Measurements from ENCODE around the gene LTBP1.
A peak's percentile ranks its signal among the peaks of the same experiment; 100 is the strongest.

LTBP1 gene

GRCh38 chr2:33380719-33381118, 434.0 kb downstream of the LTBP1 start:
- no peak for DNase-seq (ENCODE audit: low read depth in 1 of 2, low spot score in 1 of 2)
- Histone ChIP-seq H3K27me3 (ENCODE audit: insufficient read depth, poor library complexity, severe bottlenecking) (no peaks in the 10 kb centered on the region), H3K27ac (replicated peaks) (no peak overlapping the region), H3K4me3 (replicated peaks; ENCODE audit: insufficient read depth, low read length) (no peak overlapping the region)
- TF ChIP-seq SPI1 (IDR thresholded peaks at IDR 0.05; ENCODE audit: borderline replicate concordance, low read depth) (peak; percentile 64; the same call in 1 of the 2 replicates), REST (IDR thresholded peaks at IDR 0.05; ENCODE audit: insufficient replicate concordance, low read depth) (no peak), POLR2AphosphoS5 (IDR thresholded peaks at IDR 0.05; ENCODE audit: low read depth) (no peak), GABPA (IDR thresholded peaks at IDR 0.05; ENCODE audit: low read depth) (no peak), CTCF (IDR thresholded peaks at IDR 0.05; ENCODE audit: insufficient read depth, low read length) (no peak)

- H3K27ac ChIP-seq (replicated peaks), result no peak overlapping the region
- no peak for TF ChIP-seq REST (IDR thresholded peaks at IDR 0.05; ENCODE audit: insufficient replicate concordance, low read depth)
- TF ChIP-seq GABPA (IDR thresholded peaks at IDR 0.05; ENCODE audit: low read depth), result no peak
- no peak for TF ChIP-seq CTCF (IDR thresholded peaks at IDR 0.05; ENCODE audit: insufficient read depth, low read length)
- no peak for TF ChIP-seq SPI1 (IDR thresholded peaks at IDR 0.05; ENCODE audit: borderline replicate concordance, low read depth)
- no peak for TF ChIP-seq POLR2AphosphoS5 (IDR thresholded peaks at IDR 0.05; ENCODE audit: low read depth)
- no peaks in the 10 kb centered on the region for H3K27me3 ChIP-seq (ENCODE audit: insufficient read depth, poor library complexity, severe bottlenecking)
- no peak overlapping the region for H3K4me3 ChIP-seq (replicated peaks; ENCODE audit: insufficient read depth, low read length)
- DNase-seq (ENCODE audit: low read depth in 1 of 2, low spot score in 1 of 2), result no peak
Measured at GRCh38 chr2:33381301-33381858, 434.6 kb downstream of the LTBP1 start.

GRCh38 chr2:33383855-33384598, 437.3 kb downstream of the LTBP1 start:
- DNase-seq (ENCODE audit: low read depth in 1 of 2, low spot score in 1 of 2), result no peak
- Histone ChIP-seq H3K4me3 (replicated peaks; ENCODE audit: insufficient read depth, low read length) (no peak overlapping the region), H3K27me3 (ENCODE audit: insufficient read depth, poor library complexity, severe bottlenecking) (no peaks in the 10 kb centered on the region), H3K27ac (replicated peaks) (no peak overlapping the region)
- TF ChIP-seq POLR2AphosphoS5 (IDR thresholded peaks at IDR 0.05; ENCODE audit: low read depth) (no peak), SPI1 (IDR thresholded peaks at IDR 0.05; ENCODE audit: borderline replicate concordance, low read depth) (no peak), REST (IDR thresholded peaks at IDR 0.05; ENCODE audit: insufficient replicate concordance, low read depth) (no peak), CTCF (IDR thresholded peaks at IDR 0.05; ENCODE audit: insufficient read depth, low read length) (no peak), GABPA (IDR thresholded peaks at IDR 0.05; ENCODE audit: low read depth) (no peak)

Data from HL-60 (cell line).